GM12865 (cell line): Measurements from ENCODE around the gene PRAC1.

Experiments
- DNase-seq: peaks from one replicate; pipeline ENCODE4 v3.0.0; 2010; ENCODE audit warnings: low read depth
- H3K4me3 ChIP-seq: 2 replicates; pipeline ENCODE4 v1.5.1; 2011; ENCODE audit warnings: mild to moderate bottlenecking, low read depth, low read length, control low read depth
- TF ChIP-seq, protein P1 (sequence below): IDR thresholded peaks from 2 replicates; pipeline ENCODE4 v1.5.1; 2011; ENCODE audit warnings: low read length, control low read depth, low read depth, inconsistent platforms; ENCODE audit not compliant: insufficient read depth; ENCODE audit errors: missing control alignments

Gene PRAC1

DNA sequence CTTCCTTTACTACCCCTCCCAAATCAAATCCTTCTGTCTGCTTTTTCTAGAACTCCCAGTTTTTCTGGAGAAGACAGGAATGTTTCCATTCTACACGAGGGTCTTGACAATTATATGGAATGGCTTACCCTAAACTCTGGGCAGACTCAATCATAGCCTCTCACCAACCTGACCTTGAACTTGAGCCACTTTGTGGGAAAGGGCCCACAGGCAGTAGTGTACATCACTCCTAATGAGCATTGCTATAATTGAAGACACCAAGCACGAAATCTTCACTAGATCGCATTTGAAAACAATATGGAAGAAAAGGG is 7.9 kb upstream of the PRAC1 start:
- no peak overlapping the region for H3K4me3 ChIP-seq
- no peak for DNase-seq
- TF ChIP-seq, protein P1, sequence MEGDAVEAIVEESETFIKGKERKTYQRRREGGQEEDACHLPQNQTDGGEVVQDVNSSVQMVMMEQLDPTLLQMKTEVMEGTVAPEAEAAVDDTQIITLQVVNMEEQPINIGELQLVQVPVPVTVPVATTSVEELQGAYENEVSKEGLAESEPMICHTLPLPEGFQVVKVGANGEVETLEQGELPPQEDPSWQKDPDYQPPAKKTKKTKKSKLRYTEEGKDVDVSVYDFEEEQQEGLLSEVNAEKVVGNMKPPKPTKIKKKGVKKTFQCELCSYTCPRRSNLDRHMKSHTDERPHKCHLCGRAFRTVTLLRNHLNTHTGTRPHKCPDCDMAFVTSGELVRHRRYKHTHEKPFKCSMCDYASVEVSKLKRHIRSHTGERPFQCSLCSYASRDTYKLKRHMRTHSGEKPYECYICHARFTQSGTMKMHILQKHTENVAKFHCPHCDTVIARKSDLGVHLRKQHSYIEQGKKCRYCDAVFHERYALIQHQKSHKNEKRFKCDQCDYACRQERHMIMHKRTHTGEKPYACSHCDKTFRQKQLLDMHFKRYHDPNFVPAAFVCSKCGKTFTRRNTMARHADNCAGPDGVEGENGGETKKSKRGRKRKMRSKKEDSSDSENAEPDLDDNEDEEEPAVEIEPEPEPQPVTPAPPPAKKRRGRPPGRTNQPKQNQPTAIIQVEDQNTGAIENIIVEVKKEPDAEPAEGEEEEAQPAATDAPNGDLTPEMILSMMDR, result no peak

DNA sequence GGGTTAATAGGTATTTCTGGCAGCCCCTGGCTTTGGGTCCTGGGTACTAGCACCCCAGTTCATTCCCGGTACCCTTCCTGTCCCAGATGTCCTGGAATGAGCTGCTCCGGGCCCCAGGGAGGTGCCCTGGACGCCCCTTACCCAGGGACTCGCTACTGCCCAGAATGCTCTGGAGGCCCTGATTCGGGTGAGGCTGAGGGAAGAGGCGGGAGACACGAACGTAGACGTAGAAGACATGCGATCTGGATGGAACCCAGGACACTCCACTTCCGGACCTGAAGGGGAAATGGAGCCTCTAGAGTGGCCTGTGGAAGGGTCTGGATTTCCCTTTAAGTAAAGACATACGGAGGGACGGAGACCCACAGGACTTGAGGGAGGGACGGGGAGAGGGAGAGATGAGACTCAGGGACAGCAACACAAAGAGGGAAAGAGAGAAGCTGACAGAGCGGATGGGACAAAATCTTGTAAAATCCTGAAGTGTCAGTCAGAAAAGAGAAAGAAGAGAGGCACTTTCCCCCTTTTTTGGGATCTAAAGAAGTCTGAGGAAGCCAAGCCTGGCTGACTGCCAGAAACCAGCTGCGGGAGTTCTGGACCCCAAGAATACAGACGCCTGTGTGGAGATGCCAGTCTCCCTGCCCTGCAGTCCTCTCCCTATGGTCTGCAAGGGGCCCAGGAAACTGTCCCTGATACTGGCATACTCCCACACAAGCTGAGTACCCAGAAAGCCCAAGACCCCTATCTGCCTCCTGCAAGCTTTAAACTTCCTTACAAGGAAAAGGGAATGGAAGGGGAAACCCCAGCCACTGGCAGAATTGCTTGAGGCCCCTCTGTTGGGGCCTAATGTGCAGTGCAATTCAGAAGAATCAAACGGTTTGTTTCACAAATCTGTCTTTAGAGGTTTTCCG is 7.3 kb upstream of the PRAC1 start:
- TF ChIP-seq, protein P1, result no peak
- H3K4me3 ChIP-seq, result no peak overlapping the region

DNA sequence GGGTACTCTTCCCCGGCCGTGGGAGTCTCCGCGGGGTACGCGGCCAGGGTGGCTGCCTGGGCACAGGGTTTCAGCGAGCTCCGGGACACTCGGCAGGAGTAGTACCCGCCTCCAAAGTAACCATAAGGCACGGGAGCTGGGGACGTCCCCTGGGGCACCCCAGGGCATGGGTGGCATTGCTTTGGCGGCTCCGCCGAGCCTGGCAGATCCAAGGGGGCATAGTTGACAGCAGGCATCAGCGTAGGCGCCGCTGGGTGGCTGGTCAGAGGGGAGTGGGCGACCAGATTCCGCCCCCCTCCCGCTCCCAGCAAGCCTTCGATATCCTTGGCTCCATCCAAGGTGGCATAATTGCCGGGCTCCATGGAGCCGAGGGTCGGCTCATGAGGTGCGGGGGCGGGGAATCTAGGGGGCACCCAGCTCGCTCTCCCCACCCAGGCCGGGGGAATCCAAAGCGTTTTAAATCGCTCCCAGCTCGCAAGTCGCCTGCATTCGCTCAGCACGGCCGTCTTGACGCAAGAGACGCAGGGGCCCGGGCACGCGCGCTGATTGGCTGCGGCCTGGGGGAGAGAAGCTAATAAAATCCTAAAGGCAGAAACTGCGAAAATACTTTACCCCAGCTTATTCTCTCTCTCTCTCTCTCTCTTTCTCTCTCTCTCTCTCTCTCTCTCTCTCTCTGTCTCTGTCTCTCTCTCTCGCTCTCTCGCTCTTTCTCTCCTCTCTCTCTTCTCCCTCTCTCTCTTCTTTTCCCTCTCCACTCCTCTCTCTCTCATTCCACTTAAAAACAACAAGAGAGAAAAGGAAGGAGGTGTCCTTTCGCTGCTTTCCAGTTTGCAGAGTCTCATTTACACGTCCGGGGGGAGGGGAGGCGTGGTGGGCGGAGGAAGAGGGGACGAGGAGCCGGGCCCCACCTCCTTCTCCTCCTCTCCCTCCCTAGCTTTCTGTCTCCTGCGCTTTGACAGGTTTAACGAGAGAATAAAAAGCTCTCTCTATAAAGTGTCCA is 6.2 kb upstream of the PRAC1 start, which contains the start of gene HOXB13:
Gene HOXB13, minus strand, starts transcription at position 519 of the 1,000 bp plus-strand sequence. Its CDS starts 157 bp downstream, at position 362.
- TF ChIP-seq, protein P1, result no peak
- no peak for DNase-seq
- H3K4me3 ChIP-seq, result no peak within 1 kb of the TSS

More for the DNA sequence above, 7.3 kb upstream of the PRAC1 start:
- DNase-seq, result no peak

DNA sequence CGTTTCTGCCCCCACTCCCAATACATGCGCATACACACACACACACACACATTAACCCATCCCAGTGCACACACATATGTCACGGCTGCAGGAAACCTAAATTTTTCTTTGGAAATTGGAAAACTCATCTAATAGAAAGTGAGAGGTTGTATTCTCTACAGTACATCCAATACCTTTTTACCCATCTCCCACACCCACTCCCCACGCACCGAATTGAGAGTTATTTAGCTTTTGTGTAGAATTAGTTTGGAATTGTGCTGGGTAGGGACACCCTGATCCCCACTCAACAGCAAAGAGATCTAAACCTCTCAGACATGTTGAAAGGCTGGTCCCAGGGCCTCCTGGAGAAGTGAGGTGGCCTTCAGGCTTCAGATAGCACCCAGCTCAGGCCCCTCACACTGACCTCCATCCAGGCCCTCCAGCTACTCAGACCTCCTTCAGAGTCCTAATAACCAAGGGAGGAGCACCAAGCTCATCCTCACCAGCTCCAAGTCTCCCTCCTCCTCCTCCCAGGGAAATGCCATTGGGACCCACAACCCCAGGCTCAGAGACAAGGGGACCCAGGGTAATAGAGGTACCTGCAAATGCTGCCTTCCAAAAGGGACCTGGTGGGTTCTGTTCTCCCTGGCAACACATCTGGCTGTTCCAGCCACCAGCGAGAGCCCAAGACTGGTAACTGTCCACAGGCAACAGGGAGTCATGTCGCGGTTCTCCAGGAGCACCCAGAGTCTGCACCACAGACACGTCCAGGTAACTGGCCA is 5.3 kb upstream of the PRAC1 start:
- TF ChIP-seq, protein P1, result no peak
- no peak overlapping the region for H3K4me3 ChIP-seq
- DNase-seq, result no peak

DNA sequence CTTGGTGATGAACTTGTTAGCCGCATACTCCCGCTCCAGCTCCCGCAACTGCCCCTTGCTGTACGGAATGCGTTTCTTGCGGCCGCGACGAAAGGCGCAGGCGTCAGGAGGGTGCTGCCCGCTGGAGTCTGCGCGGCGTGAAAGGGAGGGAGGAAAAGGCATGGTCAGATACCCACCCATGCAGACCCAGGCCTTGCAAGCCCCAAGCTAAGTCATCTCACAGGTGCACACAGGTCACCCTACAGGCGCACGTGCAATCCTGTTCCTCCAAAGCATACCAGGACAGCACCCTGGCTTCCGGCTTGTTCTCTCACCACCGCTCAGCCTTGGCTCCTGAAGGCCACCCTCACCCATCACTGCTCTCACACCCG is 4.6 kb upstream of the PRAC1 start:
- TF ChIP-seq, protein P1, result no peak
- no peak overlapping the region for H3K4me3 ChIP-seq
- DNase-seq, result no peak
